ENCODE results near the gene KRTAP10-8.
"Not testable (repeated sequence)": the region's sequence is repeated elsewhere in the genome, so short reads cannot be mapped to it uniquely, and the experiment has no call there.

KRTAP10-8 gene

GRCh38 chr21:44579833-44580144 lies 32.1 kb upstream of the KRTAP10-8 start:
- DNase-seq: no peak

DNA sequence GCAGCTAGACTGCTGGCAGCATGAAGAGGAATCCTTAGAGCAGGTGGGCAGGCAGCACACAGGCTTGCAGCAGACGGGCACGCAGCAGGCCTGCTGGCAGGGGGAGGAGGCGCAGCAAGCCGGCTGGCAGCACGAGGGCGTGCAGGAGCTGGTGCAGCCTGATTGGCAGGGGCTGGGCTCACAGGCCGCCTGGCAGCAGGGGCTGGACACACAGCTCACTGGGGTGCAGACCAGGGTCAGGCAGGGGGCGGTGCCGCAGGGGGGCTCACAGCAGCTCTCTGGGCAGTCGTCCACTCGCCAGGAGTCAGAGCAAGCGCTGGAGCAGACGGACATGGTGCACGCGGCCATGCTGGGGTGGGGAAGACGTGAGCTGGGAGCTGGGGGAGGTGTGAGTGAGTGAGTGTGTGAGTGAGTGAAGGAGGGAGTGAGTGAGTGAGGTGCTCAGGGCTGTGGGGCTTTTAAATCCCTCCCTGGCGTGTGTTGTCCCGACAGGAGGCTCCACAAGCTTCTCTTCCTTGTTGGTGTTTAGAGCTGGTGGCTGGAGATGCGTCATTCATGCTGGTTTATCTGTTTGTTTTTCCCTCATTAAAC lies 31.6 kb upstream of the KRTAP10-8 start, which contains the start of gene KRTAP10-5:
KRTAP10-5 (minus strand) TSS at position 374 of the 591 bp plus-strand sequence; CDS start at position 348, 26 bp downstream.
- DNase-seq: not testable (repeated sequence)

GRCh38 chr21:44581158-44581557 lies 30.7 kb upstream of the KRTAP10-8 start:
- no peak for DNase-seq

GRCh38 chr21:44582055-44582454 lies 29.8 kb upstream of the KRTAP10-8 start:
- DNase-seq: no peak

- no peak for DNase-seq
Measured at GRCh38 chr21:44583089-44583799, 28.6 kb upstream of the KRTAP10-8 start.

GRCh38 chr21:44583800-44584147 lies 28.1 kb upstream of the KRTAP10-8 start:
- peak; percentile 36 for DNase-seq

GRCh38 chr21:44585892-44586291 lies 26.0 kb upstream of the KRTAP10-8 start:
- DNase-seq: no peak

GRCh38 chr21:44589094-44589493 lies 22.8 kb upstream of the KRTAP10-8 start:
- no peak for DNase-seq

- no peak for DNase-seq
Measured at GRCh38 chr21:44589586-44590305, 22.1 kb upstream of the KRTAP10-8 start.

GRCh38 chr21:44590311-44590721 lies 21.6 kb upstream of the KRTAP10-8 start:
- DNase-seq: no peak

- not testable (repeated sequence) for DNase-seq
Measured at GRCh38 chr21:44590897-44591800, 20.7 kb upstream of the KRTAP10-8 start.

GRCh38 chr21:44591801-44592130 lies 20.1 kb upstream of the KRTAP10-8 start:
- not testable (repeated sequence) for DNase-seq

GRCh38 chr21:44592446-44593311 lies 19.2 kb upstream of the KRTAP10-8 start, which contains the start of gene KRTAP10-6:
Gene KRTAP10-6 (minus strand): TSS chr21:44592505. CDS start chr21:44592484, 21 bp downstream.
- DNase-seq: no peak

DNA sequence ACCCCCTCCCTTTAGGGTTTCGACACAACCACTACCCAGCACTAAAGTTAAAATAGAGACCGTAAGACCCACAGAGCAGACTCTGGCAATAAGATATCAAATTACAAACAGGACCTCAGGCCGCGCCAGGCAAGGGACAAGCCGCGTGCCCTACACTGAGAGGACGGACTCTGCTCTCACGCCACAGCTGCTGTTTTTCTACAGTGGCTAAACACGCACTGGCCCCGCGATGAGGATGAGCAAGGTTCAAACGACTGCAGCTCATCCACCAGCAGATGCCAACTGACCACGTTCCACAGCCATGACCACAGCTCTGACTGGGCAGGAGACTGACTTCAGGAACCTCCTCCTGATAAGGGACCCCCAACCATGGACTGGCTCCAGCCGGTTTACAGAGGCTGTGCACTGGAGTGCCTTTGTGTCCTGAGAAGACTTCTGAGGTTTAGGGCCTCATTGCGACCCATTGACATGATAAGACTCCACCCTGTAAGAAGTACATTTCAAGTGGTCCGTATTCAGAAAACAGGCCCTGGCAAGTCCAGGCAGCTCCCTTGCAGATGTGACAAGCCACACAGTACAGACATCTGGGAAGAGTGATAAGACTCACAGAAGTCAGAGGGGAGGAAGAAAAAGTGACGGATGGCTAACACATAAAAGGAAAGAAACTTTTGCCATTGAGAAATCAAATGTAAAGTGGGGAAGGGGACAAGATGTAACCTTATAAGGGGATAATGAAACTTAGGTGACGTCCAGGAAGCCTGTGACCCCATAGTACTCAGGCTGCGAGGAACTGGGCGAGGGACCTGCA lies 18.1 kb upstream of the KRTAP10-8 start:
- no peak for DNase-seq

DNA sequence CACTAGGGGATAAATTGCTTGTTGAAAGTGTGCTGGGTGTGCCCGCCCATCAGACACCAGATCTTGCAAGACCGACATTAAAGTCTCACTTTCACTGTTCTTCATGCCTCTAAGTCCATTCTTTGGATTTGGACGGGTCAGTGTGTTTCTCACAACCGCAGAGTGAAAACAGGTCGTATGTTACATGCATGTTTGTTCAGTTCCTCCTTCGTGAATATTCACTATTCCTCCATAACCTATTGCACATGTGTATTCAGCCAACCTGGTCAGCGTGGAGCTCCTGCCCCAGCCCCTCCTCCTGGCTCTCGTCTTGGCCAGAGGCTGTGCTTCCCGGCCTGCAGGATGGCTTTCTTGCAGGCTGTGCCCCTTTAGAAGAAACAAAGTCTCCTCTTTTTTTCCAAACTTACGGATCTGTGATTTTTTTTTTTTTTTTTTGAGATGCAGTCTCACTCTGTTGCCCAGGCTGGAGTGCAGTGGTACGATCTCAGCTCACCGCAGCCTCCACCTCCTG lies 17.4 kb upstream of the KRTAP10-8 start:
- DNase-seq: no peak

DNA sequence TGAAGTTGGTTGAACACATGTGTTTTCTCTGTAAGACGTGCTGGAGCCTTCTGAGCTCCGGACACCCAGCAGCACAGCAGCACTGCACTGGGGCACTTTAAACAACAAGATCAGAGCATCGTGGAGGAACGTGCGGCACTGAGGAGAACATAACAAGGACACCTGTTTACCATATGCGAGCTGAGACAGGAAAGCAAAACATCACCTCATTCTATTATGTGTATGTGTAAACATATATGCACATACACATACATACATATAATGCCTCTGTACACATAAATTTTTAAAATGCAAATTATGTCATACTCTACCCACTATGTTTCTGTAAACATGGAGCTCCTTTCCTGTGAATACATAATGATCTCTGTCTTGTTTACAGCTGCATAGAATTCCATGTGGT lies 16.4 kb upstream of the KRTAP10-8 start:
- DNase-seq: no peak

GRCh38 chr21:44596068-44596725 lies 15.7 kb upstream of the KRTAP10-8 start:
- no peak for DNase-seq

- DNase-seq: no peak
Measured at GRCh38 chr21:44598061-44598460, 13.8 kb upstream of the KRTAP10-8 start.

DNA sequence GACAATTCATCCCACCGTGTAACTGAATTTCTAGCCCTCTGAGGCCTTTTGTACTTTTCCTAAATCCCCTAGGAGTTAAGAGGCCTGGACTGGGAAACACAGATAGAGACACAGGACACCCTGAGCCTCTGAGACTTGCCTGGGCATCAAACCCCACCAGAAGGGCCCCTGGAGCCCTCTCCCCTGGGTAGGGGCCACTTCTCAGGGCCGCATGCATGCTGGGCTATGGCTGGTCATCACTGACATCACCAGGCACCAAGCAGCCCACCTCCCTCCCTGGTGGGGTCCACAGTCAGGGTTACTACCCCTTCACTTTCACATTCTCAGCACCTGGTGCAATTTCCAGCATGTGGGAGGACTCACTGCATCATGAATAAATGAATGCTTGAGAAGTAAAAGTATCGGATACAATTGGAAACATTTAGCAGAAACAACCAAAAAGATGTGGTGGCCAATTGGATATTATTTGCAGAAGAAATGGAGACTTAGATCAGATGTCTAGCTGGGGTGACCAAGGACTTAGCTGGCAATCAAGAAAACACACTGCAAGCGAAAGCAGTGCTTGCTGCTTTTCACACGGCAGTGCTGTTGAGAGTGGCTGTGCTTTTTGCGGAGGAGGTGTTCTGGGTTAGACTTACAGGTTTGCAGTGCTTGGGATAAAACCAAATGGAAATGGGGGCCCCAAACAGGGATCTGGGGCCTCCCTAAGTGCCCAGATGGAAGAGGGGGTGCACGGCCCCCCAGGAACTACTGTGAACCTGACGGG lies 12.4 kb upstream of the KRTAP10-8 start:
- DNase-seq: no peak
